ENCODE results near the gene BPIFB4.
"Not testable (repeated sequence)": the region's sequence is repeated elsewhere in the genome, so short reads cannot be mapped to it uniquely, and the experiment has no call there.

BPIFB4 gene

DNA sequence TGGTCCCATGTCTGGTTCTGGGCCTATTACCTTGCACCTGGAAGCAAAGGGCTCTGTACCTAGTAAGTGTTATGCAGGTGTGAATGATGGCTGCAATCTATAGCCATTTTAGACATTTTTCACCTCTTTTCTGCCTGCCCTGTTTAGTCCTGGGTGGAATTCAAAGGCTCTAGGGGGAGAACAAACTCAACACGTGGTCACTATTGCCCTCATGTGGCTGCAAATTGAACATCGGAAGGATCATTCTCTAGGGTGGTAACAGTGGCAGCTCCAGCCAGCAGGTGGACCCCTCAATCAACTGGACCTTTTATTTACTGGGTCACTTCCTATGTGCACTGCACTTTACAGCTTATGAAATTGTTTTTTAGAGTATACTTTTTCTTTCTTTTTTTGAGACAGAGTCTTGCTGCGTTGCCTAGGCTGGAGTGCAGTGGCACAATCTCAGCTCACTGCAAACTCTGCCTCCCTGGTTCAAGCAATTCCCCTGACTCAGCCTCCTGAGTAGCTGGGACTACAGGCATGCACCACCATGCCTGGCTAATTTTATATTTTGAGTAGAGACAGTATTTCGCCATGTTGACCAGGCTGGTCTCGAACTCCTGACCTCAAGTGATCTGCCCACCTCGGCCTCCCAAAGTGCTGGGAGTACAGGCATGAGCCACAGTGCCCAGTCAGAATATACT, 16.6 kb downstream of the BPIFB4 start:
- TF ChIP-seq, protein P1, sequence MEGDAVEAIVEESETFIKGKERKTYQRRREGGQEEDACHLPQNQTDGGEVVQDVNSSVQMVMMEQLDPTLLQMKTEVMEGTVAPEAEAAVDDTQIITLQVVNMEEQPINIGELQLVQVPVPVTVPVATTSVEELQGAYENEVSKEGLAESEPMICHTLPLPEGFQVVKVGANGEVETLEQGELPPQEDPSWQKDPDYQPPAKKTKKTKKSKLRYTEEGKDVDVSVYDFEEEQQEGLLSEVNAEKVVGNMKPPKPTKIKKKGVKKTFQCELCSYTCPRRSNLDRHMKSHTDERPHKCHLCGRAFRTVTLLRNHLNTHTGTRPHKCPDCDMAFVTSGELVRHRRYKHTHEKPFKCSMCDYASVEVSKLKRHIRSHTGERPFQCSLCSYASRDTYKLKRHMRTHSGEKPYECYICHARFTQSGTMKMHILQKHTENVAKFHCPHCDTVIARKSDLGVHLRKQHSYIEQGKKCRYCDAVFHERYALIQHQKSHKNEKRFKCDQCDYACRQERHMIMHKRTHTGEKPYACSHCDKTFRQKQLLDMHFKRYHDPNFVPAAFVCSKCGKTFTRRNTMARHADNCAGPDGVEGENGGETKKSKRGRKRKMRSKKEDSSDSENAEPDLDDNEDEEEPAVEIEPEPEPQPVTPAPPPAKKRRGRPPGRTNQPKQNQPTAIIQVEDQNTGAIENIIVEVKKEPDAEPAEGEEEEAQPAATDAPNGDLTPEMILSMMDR (IDR thresholded peaks at IDR 0.05; ENCODE audit: low read depth, low read length) = peak; percentile 48
- not testable (repeated sequence) for DNase-seq (ENCODE audit: extremely low read depth, low read depth)

DNA sequence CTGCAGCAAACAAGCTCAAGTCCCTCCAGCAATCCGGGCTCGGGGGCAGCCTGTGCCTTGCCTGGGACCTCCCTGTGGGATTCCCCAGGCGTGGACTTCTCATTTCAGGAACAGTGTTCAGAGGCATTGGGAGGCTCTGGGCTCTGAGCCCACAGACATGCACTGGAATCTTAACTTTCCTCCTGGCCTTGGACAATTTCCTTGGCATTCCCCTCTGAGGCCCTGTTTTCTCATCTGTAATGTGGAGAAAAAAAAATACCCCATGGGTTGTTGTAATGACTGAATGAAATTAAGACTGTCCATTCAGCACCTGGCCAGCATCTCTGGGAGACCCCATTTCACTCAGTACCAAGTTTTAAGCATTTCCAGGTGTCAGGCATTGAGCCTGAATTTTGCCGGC, 17.6 kb downstream of the BPIFB4 start:
- DNase-seq (ENCODE audit: extremely low read depth, low read depth) = no peak
- TF ChIP-seq, protein P1 (IDR thresholded peaks at IDR 0.05; ENCODE audit: low read depth, low read length) = no peak

DNA sequence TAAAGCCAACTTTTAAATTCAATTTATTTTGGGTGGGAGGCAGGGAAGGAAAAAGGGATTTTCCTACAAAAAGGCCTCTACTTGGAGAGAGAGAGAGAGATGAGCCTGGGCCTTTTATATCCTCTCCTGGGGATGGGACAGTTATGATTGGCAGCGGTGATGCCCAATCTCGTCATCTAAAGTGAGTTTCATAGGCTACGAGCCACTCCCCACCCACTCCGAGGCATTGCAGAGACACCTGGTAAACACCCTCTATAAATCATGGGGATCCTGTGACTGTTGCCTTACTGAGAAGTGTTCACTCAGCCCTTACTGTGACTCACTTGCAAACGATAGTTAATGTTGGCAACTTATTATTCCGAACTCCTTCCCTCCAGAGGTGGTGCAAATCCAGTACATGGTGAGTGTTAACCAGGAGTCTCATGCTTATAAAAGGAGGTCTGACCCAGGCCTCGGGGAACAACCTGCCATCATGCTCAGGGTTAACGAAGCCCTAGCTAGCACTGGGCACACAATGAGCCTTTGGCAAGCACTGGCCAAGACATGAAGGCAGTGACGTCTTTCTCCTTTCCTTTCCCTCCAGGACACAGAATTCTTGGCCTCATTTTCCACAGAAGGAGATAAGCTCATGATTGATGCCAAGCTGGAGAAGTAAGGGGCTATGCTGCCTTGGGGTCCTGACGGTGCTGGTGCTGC, 20.5 kb downstream of the BPIFB4 start:
- TF ChIP-seq, protein P1 (IDR thresholded peaks at IDR 0.05; ENCODE audit: low read depth, low read length) = no peak
- DNase-seq (ENCODE audit: extremely low read depth, low read depth) = no peak

DNA sequence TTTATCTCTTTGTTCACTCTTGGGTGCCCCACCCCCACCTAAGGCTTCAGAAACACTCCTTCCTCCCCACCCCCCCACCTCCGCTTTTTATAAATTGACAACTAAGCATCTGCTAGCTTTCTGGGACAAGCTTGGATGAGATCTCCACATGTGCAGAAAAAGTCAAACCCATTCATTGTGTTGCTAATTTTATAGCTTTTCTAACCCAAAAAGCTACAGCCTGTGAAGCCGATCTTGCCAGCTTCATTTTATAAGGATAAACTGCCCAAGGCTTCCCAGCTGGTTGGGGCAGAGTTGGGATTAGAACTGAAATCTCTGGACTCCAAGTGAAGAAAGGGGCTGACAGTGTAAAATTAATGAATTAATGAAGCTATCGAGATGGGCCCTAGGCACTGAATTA, 24.1 kb downstream of the BPIFB4 start:
- DNase-seq (ENCODE audit: extremely low read depth, low read depth) = no peak
- TF ChIP-seq, protein P1 (IDR thresholded peaks at IDR 0.05; ENCODE audit: low read depth, low read length) = no peak

DNA sequence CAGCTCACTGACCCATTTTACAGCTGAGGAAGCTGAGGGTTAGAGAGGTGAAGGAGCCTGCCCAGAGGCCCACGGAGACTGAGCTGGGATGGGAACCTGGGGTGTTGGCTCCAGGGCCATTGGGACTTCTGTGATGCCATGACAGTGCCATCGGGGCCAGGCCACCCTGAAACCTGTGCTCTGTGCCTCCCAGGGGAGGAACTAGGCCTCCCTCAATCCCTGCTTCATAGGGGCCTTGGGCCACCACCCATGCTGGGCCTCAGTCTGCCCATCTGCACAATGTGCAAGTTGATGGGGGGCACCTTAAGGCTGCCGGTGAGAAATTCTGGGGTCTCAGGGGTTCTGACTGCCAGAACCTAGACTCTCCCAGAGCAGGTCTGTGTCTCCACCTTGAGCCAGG, 24.9 kb downstream of the BPIFB4 start:
- TF ChIP-seq, protein P1 (IDR thresholded peaks at IDR 0.05; ENCODE audit: low read depth, low read length) = no peak
- no peak for DNase-seq (ENCODE audit: extremely low read depth, low read depth)

DNA sequence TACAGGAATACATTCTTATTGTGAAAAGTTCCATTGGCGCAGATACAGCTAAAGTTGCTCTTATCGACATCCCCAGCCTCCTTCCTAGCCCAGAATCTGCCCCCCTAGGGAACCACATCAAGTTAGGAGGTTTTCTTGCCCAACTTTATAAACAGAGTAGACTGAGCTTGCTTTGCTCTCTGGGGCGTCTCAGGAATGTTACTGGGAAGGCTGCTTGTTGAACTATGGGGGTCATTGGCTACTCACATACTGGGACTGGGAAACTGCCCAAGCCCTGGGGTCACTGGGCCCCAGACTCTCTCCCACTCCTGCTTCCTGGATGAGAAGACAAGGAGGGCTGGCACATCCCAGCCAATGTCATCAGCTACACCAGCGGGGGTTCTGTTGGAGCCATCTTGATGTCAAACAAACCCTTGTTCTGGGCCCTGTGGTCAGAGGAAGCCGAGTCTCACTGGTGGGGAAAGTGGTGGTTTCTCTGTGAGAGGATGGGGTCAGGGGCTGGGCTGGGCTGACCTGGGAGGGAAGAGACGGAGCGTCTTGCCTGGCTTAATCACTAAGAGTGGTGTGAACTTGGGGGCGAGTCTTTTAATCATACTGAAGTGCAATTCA, 26.0 kb downstream of the BPIFB4 start:
- no peak for DNase-seq (ENCODE audit: extremely low read depth, low read depth)

DNA sequence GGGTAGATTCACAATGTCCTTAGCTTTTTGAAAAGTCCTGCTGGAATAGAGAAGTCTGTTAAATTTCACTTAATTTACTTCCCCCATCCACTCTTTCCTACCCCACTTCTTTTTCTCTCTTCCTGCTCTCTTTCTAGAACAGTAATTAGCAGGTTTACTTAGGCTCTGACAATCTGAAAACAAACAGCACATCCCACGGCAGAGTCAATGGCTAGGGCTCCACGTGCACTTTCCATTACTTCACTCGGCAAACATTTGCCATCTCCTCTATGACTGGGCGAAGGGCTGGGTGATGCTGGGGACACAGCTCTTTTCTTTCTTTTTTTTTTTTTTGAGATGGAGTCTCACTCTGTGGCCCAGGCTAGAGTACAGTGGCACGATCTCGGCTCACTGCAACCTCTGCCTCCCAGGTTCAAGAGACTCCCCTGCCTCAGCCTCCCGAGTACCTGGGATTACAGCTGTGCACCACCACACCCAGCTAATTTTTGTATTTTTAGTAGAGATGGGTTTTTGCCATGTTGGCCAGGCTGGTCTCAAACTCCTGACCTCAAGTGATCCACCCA, 26.7 kb downstream of the BPIFB4 start:
- DNase-seq (ENCODE audit: extremely low read depth, low read depth) = not testable (repeated sequence)

More for the DNA sequence above, 26.0 kb downstream of the BPIFB4 start:
- TF ChIP-seq, protein P1 (IDR thresholded peaks at IDR 0.05; ENCODE audit: low read depth, low read length) = no peak
